GM12875 (cell line): ENCODE results near the gene CPEB3.
"Not testable (repeated sequence)": the region's sequence is repeated elsewhere in the genome, so short reads cannot be mapped to it uniquely, and the experiment has no call there.

Experiments
- H3K4me3 ChIP-seq: one replicate; pipeline ENCODE4 v1.5.1; 2011; ENCODE audit warnings: low read depth, low read length, control low read depth
- CTCF ChIP-seq: IDR thresholded peaks from 2 replicates; pipeline ENCODE4 v1.5.1; 2011; ENCODE audit warnings: low read depth, mild to moderate bottlenecking, control low read depth, inconsistent platforms, low read length, moderate library complexity, borderline replicate concordance; ENCODE audit not compliant: insufficient read depth

CPEB3 gene

DNA sequence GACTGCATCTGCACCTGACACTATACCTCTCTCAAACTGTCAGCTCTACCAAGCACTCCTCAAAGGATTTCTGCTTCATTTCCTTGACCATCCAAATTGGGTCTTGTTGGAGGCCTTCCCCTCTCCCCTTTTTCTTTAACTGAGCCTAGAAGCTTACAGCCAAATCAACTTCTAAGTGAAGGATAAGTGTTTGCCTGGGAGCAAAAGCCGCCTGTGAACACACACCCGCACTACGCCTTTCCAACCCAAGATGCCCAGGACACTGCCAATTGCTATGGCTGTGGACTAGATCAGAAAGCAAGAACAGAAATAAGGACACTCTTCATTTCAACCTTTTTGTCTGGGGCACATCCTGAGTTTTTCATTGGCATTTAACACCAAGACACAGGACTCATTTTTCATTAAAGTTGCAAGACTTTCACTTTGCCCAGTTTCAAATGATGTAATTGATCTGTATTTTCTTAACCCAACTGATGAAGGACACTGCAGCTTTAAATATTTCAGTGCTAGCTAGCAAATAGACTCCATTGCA is 52.8 kb downstream of the CPEB3 start:
- TF ChIP-seq CTCF, result no peak
- H3K4me3 ChIP-seq, result no peak overlapping the region

- TF ChIP-seq CTCF, result no peak
- H3K4me3 ChIP-seq, result no peak overlapping the region
Observed at GRCh38 chr10:92231196-92231595, 59.7 kb downstream of the CPEB3 start.

- TF ChIP-seq CTCF, result no peak
- H3K4me3 ChIP-seq, result no peak overlapping the region
Observed at GRCh38 chr10:92222603-92223262, 68.1 kb downstream of the CPEB3 start.

GRCh38 chr10:92219559-92219958 is 71.3 kb downstream of the CPEB3 start:
- no peak for TF ChIP-seq CTCF

GRCh38 chr10:92218569-92218968 is 72.3 kb downstream of the CPEB3 start:
- H3K4me3 ChIP-seq, result no peak overlapping the region
- TF ChIP-seq CTCF, result no peak

More at GRCh38 chr10:92219559-92219958, 71.3 kb downstream of the CPEB3 start:
- no peak overlapping the region for H3K4me3 ChIP-seq

DNA sequence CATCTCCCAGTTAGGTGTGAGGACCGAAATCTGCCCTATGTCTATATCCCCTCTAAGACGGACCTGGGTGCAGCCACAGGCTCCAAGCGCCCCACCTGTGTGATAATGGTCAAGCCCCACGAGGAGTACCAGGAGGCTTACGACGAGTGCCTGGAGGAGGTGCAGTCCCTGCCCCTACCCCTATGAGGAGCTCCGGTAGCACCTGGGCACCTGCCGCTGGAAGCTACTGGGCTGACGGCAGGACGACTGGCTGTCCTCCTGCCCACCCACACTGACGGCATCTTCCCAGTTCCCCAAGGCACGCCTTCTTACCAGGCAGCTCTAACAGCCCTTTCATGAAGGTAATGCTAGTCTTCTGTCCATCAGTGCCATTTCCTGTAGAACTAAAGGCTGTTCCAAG is 74.3 kb downstream of the CPEB3 start:
- H3K4me3 ChIP-seq, result not testable (repeated sequence)

DNA sequence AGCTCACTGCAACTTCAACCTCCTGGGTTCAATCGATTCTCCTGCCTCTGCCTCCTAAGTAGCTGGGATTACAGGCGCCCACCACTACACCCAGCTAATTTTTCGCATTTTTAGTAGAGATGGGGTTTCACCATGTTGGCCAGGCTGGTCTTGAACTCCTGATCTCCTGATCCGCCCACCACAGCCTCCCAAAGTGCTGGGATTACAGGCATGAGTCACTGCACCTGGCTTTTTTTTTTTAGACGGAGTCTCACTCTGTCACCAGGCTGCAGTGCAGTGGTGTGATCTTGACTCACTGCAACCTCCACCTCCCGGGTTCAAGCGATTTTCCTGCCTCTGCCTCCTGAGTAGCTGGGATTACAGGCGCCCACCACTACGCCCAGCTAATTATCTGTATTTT is 75.7 kb downstream of the CPEB3 start:
- not testable (repeated sequence) for H3K4me3 ChIP-seq

DNA sequence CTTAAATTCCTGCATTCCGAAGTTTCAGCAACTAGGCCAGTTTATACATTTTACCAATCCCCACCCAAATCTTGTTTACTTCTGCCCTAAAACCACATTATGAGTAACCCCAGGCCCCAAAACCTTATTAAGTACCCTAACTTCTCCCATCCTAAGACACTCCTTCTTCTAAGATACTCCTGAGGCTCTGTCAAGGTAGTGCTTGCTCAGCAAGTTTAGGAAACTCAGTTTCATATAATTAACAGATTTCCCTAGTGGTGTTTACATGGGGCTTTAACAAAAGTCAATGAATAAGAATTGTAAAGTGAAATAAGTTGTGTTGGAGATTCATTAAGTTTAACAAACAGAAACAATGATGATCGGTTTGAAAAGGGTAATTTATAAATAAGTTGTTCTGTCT is 77.8 kb downstream of the CPEB3 start:
- no peak overlapping the region for H3K4me3 ChIP-seq
- TF ChIP-seq CTCF, result no peak
